Heart left ventricle (tissue), 13 donors: ENCODE results near the gene TNIP1.

Experiments used
- POLR2A ChIP-seq, 2 donors: fragments of 450-650 bp; IDR thresholded peaks; one replicate each; pipeline ENCODE4 v1.6.1; 2017; ENCODE audit warnings: antibody characterized with exemption in 2 of 2, mild to moderate bottlenecking in 2 of 2, moderate library complexity in 2 of 2
- TF ChIP-seq, protein P1 (sequence below), 12 donors: fragments of 200-600 bp; sonication (generic) in 4 of 12; IDR thresholded peaks; one replicate each; pipeline versions ENCODE4 v1.5.0 to v1.8.0; 2018 to 2022; ENCODE audit warnings: antibody characterized with exemption in 12 of 12, mild to moderate bottlenecking in 5 of 12
- donor health status: ischemic (EF 13 %, LVEDD 7.1; RV severe dilation, severe dysfunction).
- donor health status: DM: no; HTN: yes; CAD: no.
- donor health status: DM: no; HTN: no; CAD: no.
- donor health status: ischemic (EF 25% LVEDD 6.9; RV normal size, moderate dysfunction).
- donor health status: ischemic (EF 25% LVEDD 5.7; RV mildly dilated, moderate dysfunction).
- donor health status: ischemic (EF 35%, LVEDD 5.7; RV mildly dilated, moderate dysfunction).
- donor health status: nonischemic (EF 11% LVEDD 7.7; RV severe dilation, severe dysfunction).
- donor health status: DM: yes; HTN: yes; CAD: no.
- donor health status: PGD.
- donor health status: ischemic (EF 29% LVEDD 5.4; RV normal size, mild dysfunction).
- donor health status: nonischemic (EF 23%, LVEDD 6.1; RV moderate dilation, normal function).

DNA sequence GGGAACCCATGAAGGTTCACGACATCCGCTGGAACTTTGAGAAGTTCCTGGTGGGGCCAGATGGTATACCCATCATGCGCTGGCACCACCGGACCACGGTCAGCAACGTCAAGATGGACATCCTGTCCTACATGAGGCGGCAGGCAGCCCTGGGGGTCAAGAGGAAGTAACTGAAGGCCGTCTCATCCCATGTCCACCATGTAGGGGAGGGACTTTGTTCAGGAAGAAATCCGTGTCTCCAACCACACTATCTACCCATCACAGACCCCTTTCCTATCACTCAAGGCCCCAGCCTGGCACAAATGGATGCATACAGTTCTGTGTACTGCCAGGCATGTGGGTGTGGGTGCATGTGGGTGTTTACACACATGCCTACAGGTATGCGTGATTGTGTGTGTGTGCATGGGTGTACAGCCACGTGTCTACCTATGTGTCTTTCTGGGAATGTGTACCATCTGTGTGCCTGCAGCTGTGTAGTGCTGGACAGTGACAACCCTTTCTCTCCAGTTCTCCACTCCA lies 52.8 kb downstream of the TNIP1 start:
- no peak for TF ChIP-seq POLR2A (IDR thresholded peaks at IDR 0.05)
- TF ChIP-seq, protein P1, sequence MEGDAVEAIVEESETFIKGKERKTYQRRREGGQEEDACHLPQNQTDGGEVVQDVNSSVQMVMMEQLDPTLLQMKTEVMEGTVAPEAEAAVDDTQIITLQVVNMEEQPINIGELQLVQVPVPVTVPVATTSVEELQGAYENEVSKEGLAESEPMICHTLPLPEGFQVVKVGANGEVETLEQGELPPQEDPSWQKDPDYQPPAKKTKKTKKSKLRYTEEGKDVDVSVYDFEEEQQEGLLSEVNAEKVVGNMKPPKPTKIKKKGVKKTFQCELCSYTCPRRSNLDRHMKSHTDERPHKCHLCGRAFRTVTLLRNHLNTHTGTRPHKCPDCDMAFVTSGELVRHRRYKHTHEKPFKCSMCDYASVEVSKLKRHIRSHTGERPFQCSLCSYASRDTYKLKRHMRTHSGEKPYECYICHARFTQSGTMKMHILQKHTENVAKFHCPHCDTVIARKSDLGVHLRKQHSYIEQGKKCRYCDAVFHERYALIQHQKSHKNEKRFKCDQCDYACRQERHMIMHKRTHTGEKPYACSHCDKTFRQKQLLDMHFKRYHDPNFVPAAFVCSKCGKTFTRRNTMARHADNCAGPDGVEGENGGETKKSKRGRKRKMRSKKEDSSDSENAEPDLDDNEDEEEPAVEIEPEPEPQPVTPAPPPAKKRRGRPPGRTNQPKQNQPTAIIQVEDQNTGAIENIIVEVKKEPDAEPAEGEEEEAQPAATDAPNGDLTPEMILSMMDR (IDR thresholded peaks at IDR 0.05), result no peak
